CD4-positive, alpha-beta T cell treated with Interferon alpha-2 for 1 hour (primary cell): ENCODE measurements around the gene KPTN.
A peak's percentile ranks its signal among the peaks of the same experiment; 100 is the strongest.

Source experiments
- DNase-seq, 2 donors: peaks; one replicate each; pipeline ENCODE4 v3.0.0-alpha.2; 2020 to 2022

The KPTN gene

DNA sequence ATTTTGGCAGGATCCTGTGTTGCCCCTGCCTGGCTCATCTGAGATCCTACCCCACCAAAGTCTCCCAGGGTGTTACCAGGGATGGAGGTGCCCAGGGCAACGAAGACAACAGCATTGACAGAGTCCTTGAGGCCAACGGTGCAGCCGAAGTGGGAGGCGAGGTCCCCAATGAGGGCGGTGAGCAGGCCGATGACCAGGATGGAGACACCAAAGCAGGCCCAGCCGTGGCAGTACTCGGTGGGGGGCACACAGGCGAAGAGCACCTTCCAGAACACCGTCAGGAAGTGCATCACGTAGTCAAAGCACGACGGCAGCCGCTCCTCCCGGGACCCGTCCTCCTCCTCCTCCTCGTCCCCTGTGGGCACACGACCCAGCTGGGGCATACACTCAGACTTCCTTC lies 51.9 kb downstream of the KPTN start:
- DNase-seq, result no peak

DNA sequence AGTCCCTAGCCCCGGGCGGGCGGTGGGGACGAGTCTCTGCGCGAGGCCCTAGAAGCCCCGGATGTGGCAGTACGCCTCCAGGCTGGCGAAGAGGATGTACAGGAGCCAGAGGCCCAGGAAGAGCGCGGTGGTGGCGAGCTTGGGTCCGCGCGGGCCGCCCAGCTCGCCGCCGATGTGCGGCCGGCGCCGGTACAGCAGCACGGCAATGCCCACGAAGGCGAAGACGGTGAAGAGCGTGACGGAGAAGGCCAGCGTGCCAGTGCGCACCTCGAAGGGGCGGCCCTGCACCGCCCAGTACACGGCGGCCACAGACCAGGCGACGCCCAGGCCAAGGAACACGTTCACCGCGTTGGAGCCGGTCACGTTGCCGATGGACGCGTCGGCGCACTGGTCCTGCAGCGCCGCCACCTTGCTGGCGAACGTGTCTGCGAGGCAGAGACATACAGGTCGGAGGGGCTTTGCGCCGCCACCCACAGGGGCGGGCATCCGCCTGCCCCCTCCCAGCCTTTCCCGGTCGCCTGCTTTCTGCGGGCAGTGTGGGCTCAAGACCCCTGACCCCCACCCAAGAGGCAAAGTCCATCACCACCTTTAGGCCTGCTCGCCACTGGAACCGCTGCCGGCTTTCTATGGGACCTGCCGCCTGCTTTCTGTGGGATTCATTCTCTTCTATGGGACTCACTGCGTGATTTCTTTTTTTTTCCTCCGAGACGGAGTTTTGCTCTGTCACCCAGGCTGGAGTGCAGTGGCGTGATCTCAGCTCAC lies 53.8 kb downstream of the KPTN start:
- peak; percentile 13 to 33 for DNase-seq

DNA sequence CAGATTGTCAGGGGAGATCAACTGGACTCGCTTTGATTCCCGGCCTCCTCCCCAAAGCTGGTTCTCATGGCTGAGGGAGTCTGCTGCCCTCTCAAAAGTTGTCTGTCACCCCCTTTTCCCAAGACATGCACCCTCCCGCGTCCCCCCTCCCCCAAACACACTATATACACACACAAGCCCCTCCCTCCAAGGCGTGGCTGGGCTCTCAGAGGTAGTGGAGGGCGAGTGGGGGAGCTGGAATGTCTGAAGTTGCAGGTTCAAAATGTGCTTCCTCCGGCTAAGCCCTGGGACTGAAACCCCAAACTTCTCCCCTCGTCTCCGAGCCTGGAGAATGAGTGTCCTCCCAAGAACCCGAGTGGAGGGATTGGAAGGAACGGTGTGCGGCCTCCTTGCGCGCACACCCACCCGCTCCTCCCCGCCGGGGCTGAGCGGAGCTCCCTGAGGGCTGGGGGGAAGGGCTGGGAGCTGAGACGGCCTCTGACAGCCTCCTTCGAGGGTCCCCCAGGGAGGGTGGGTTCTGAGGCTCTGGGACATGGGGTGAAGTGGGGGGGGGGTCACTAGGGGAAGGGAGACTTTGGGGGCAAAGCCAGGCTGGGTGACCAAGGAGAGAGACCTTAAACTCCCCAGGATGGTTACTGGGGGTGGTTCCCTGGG lies 54.8 kb downstream of the KPTN start:
- no peak for DNase-seq

DNA sequence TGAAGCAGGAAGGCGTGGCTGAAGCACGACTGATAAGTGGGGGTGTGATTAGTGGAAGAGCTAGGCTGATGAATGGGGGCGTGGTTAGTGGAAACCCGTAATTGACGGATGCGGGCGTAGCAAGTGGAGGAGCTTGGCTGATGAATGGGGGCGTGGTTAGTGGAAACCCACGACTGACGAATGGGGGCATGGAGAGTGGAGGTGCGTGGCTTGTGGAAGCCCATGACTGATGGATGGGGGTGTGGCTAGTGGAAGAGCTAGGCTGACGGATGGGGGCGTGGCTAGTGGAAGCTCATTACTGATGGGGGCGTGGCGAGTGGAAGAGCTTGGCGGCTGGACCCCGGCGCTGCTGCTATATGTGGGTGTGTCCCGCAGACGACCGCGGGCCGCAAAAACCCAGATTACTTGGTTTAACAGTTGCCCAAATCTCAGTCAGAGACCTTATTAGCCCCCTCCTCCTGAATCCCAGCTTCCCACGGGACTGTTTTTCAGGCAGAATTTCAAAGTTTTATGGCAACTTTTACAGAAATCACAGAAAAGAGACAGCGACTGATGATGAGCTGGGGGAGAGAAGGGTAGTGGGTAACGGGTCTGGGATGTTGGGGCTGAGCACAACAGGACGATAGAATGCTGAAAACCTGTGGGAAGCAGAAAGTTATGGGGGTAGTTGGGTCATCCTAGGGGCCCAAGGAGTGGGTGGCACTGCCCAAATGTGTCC lies 55.7 kb downstream of the KPTN start:
- peak; percentile 90 to 91 for DNase-seq

DNA sequence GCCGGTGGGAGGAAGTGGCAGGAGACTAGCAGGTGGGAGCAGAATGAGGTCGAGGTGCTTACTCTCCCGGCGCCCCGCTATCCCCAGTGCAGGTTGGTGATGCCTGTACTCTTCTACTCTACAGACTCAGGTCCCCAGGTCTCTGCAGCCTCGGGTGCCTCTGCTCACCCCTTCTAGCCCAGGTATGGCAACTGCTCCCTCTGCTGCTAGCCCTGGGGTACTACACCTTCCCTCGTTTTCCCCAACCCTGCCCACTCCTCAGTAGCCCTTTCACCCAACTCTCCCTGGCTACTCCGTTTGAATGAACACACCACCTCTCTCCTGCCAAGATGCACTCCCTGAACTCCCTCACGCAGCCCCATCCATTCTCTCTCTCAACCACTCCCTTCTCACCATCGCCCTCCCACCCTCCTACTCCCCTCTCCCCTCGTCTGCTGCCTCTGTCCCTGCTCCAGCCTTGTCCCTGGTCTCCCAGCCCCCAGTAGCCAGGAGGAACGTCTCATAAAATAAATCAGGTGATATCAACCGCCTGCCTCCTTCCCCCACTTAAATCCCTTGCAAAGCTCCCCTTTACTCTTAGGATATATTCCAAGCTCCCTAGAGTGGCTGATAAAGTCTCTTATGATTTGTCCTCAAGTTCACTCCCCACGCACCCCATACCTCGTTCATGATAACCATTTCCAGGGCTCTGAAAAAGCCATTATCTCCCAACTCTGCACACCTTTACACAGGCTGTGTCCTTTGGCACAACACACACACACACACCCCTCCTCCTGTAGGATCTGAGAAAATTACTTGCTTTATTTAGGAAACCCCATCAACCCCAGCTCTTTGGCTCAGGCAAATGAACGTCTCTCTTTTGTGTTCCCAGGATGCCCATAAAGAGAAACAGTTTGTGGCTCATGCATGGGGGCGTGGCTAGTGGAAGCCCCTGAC lies 56.5 kb downstream of the KPTN start:
- peak; percentile 63 to 75 for DNase-seq
